ENCODE measurements around the gene ARHGAP1. TPM values are rescaled to one million over a fixed set of nuclear protein-coding genes. Genes with fewer than 3 reads are reported as not detected.

Gene ARHGAP1
- 10 to 100 TPM; 34.3 to 43.3 (median 37.0) TPM for polyA plus RNA-seq (ENCODE audit: insufficient read length in 10 of 10)
- long read RNA-seq, donor 1, transcript ARHGAP1-207 (4 exons, 901 nt) = minor isoform, 6 of 24 reads
- long read RNA-seq, donor 1, transcript ARHGAP1-201 (13 exons, 3,375 nt) = major isoform, 10 of 24 reads
- long read RNA-seq, donor 1, partial matches to known transcripts = 8 of 24 reads
- long read RNA-seq, donor 1, other reads (novel, unspliced or antisense) = 0 of 24 reads
- long read RNA-seq, donor 2, transcript ARHGAP1-201 (13 exons, 3,375 nt) = major isoform, 6 of 11 reads
- long read RNA-seq, donor 2, transcript ARHGAP1-207 (4 exons, 901 nt) = minor isoform, 5 of 11 reads
- long read RNA-seq, donor 2, partial matches to known transcripts = 0 of 11 reads
- long read RNA-seq, donor 2, other reads (novel, unspliced or antisense) = 0 of 11 reads
- long read RNA-seq, donor 3 = 0 reads
- long read RNA-seq, donor 4, partial matches to known transcripts = 0 of 8 reads
- long read RNA-seq, donor 4, other reads (novel, unspliced or antisense) = 0 of 8 reads
- long read RNA-seq, donor 5, transcript ARHGAP1-201 (13 exons, 3,375 nt) = major isoform, 19 of 27 reads
- long read RNA-seq, donor 5, transcript ARHGAP1-207 (4 exons, 901 nt) = minor isoform, 7 of 27 reads
- long read RNA-seq, donor 5, partial matches to known transcripts = 0 of 27 reads
- long read RNA-seq, donor 5, other reads (novel, unspliced or antisense) = 0 of 27 reads
- long read RNA-seq, donor 6, transcript ARHGAP1-201 (13 exons, 3,375 nt) = major isoform, 8 of 12 reads
- long read RNA-seq, donor 6, partial matches to known transcripts = 0 of 12 reads
- long read RNA-seq, donor 6, other reads (novel, unspliced or antisense) = 0 of 12 reads
- long read RNA-seq, donor 7, transcript ARHGAP1-201 (13 exons, 3,375 nt) = major isoform, 5 of 6 reads
- long read RNA-seq, donor 7, partial matches to known transcripts = 0 of 6 reads
- long read RNA-seq, donor 7, other reads (novel, unspliced or antisense) = 0 of 6 reads
- long read RNA-seq, donor 8, transcript ARHGAP1-201 (13 exons, 3,375 nt) = major isoform, 5 of 7 reads
- long read RNA-seq, donor 8, partial matches to known transcripts = 0 of 7 reads
- long read RNA-seq, donor 8, other reads (novel, unspliced or antisense) = 0 of 7 reads
- long read RNA-seq, donor 9 = 0 reads

- DNase-seq = peak; percentile 99
Observed at GRCh38 chr11:46700241-46701077, at the start of gene ARHGAP1, which contains the start of gene ZNF408. TSS of gene ARHGAP1 (minus strand) at chr11:46700619. CDS start at chr11:46696107, 4,512 bp downstream. TSS of gene ZNF408 (plus strand) at chr11:46701031. CDS start at chr11:46701048, 17 bp downstream.

- DNase-seq = no peak
Observed at GRCh38 chr11:46747150-46747549, 46.7 kb upstream of the ARHGAP1 start.

- DNase-seq = no peak
Observed at GRCh38 chr11:46745995-46746394, 45.6 kb upstream of the ARHGAP1 start.

- DNase-seq = no peak
Observed at GRCh38 chr11:46745328-46745727, 44.9 kb upstream of the ARHGAP1 start.

- no peak for DNase-seq
Observed at GRCh38 chr11:46743693-46744339, 43.4 kb upstream of the ARHGAP1 start.

GRCh38 chr11:46743043-46743442 is 42.6 kb upstream of the ARHGAP1 start:
- DNase-seq = no peak

GRCh38 chr11:46741600-46742484 is 41.4 kb upstream of the ARHGAP1 start:
- DNase-seq = peak in 1 of 3 donors; percentile 14

- no peak for DNase-seq
Observed at GRCh38 chr11:46738887-46739286, 38.5 kb upstream of the ARHGAP1 start.

GRCh38 chr11:46737699-46738098 is 37.3 kb upstream of the ARHGAP1 start:
- DNase-seq = no peak

GRCh38 chr11:46736615-46737014 is 36.2 kb upstream of the ARHGAP1 start:
- no peak for DNase-seq

GRCh38 chr11:46736146-46736545 is 35.7 kb upstream of the ARHGAP1 start:
- no peak for DNase-seq

- no peak for DNase-seq
Observed at GRCh38 chr11:46733234-46733633, 32.8 kb upstream of the ARHGAP1 start.

GRCh38 chr11:46731545-46731944 is 31.1 kb upstream of the ARHGAP1 start:
- DNase-seq = no peak

GRCh38 chr11:46729110-46730027 is 28.9 kb upstream of the ARHGAP1 start:
- DNase-seq = no peak

GRCh38 chr11:46728659-46729040 is 28.2 kb upstream of the ARHGAP1 start:
- DNase-seq = no peak

- no peak for DNase-seq
Observed at GRCh38 chr11:46727952-46728658, 27.7 kb upstream of the ARHGAP1 start.

- no peak for DNase-seq
Observed at GRCh38 chr11:46726206-46726862, 25.9 kb upstream of the ARHGAP1 start.
